GM12892 (cell line): Measurements from ENCODE around the gene B4GALT3.

ENCODE experiments used
- DNase-seq: peaks from one replicate; pipeline ENCODE4 v3.0.0; 2011; ENCODE audit not compliant: insufficient read length
- FAIRE-seq: peaks from 2 replicates; lab custom pipeline; 2011; peaks lifted over from hg19 to GRCh38; lab: Jason Lieb, UNC
- POLR2A ChIP-seq: IDR thresholded peaks from 2 replicates; pipeline ENCODE4 v1.6.1; 2011; ENCODE audit warnings: low read depth, low read length, control low read depth
- POLR2AphosphoS5 ChIP-seq: IDR thresholded peaks from 2 replicates; pipeline ENCODE4 v1.6.1; 2011; ENCODE audit warnings: low read depth, low read length, control low read depth
- TAF1 ChIP-seq: IDR thresholded peaks from 2 replicates; pipeline ENCODE4 v1.6.1; 2011; ENCODE audit warnings: low read depth, mild to moderate bottlenecking, control low read depth, low read length, borderline replicate concordance

The B4GALT3 gene

GRCh38 chr1:161200992-161201835 is 23.9 kb upstream of the B4GALT3 start:
- TF ChIP-seq POLR2AphosphoS5 (no peak), TAF1 (no peak), POLR2A (no peak)
- no peak for DNase-seq
- FAIRE-seq, result no peak

GRCh38 chr1:161200421-161200991 is 23.2 kb upstream of the B4GALT3 start:
- FAIRE-seq (no peak), DNase-seq (no peak)
- no peak for TF ChIP-seq POLR2A
- TF ChIP-seq POLR2AphosphoS5, result no peak
- no peak for TF ChIP-seq TAF1

DNA sequence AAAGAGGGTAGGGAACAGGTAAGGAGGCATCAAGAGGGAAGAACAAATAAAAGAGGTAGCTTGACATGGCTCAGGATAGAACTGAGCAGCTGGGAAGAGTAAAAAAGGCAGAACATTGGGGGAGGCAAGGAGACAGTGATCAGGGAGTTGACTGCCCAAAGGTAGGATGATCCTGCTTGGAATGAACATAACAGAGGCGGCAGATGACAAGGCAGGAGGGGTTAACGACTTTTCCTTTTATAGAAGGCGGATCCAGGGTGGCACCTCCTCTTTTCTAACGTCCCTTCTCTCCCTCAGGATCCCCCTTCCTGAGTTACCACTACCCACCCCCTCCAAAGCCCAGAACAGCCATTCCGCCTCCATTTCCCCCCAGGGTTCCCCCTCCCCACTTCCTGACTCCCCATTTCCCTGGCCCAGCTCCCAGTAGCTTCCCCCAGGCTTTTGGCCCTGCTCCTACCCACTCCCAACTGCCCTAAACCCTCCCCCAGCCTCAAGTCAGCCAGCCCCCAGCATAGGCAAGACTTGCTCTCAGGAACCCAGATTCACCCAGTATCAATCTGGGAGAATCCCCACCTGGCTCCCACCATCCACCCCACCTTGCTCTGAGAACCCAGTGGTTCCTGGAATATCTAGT is 22.3 kb upstream of the B4GALT3 start:
- FAIRE-seq, result no peak
- DNase-seq, result no peak
- TF ChIP-seq POLR2A (no peak), TAF1 (no peak), POLR2AphosphoS5 (no peak)

DNA sequence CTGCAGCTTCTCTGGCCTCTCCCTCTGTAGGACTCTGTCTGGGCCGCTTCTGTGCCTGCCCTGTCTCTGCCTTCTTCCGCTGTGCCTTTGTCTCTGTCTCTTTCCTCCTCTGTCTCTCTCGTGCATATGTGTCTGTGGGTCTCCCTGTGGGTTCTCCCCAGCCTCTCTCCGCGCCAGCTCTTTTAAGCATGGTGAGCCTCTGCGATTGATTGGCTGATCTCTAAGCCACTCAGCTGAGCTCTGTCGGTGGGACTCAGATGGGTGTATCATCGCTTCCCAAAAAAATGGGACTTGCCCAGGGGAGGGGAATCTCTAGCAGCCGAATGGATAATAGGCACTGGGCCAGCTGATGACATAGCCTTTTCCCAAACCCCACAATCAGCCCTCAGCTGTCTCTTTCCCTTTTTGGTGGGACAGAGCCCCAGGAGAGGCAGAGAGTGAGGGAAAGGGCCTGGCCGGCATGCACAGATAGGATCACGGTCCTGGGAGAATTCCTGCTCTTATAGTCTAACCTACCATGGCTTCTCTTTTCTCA is 21.7 kb upstream of the B4GALT3 start, which contains the start of gene ADAMTS4:
Gene ADAMTS4 (minus strand): TSS at position 158 of the 535 bp plus-strand sequence. CDS start 427 bp downstream, outside the sequence.
- DNase-seq (no peak), FAIRE-seq (no peak)
- no peak for TF ChIP-seq POLR2AphosphoS5
- TF ChIP-seq TAF1, result no peak

- DNase-seq (no peak), FAIRE-seq (no peak)
- TF ChIP-seq POLR2A (no peak), POLR2AphosphoS5 (no peak), TAF1 (no peak)
Measured at GRCh38 chr1:161198194-161198896, 21.0 kb upstream of the B4GALT3 start.

DNA sequence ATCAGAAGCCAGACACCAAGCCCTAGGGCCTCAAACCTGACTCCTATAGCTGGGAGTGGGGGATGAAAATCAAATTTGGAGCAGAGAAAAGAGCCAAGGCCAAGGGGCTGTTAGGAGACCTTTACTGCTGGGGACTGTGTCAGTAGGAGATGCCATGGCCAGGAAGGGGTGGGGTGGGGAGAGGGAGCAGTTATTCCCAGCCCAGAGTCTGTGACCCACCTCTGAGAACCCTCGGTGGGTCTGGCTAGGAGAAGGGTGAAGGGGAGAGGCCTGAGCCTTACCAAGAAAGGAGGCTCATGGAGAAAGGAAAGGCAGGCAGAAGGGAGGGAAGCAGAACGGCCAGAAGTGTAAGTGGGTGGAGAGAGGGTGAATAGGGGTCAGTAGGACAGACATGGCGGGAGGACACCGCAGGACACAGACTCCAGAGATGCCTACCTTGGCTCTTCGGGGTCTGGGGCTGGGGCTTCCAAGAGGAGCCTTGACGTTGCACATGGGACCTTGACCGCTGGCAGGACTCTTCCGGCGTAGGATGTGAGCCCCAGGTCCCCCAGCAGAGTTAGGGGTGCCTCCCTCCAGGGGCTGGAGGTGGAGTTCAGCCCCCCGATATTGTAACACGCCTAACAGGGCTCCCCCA is 20.4 kb upstream of the B4GALT3 start:
- FAIRE-seq (no peak), DNase-seq (no peak)

DNA sequence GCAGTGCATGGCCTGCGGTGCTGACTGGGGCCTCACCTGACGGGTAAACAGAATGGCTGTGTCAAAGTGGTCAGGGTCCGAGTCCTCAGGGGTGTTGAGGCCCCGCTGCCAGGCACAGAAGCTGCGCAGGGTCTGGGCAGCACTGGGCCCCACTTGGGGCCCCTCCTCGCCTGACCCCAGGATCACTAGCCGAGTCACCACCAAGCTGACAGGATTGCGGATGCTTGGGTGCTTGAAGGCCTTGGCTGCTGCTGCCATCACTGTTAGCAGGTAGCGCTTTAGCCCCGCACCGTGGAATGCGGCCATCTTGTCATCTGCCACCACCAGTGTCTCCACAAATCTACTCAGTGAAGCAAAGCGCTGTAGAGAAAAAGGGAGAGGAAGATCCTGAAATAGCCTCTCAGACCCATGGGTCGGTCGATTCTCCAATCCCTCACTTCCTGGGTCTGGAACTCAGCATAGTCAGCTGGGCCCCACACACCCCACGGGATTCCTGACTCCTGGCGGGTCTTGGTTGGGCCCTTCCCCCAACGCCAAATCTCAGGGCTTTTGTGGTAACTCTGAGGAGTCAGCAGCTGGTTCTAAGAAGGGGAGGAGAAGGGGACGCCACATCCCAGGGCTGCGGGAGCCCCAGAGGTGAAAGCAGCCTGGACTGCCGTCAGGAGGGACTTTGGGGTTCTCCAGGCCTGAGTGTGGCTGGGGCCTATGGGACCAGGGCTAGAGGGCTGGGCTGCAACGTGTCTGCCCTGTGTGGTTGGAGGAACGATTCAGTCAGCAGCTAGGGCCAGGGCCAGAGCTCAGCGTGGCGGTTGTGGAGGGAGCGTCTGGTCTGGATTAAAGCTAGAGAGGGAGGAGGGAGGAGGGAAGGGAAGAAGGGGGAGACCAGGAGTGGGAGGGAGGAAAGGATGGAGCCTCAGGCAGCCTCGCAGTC is 19.5 kb upstream of the B4GALT3 start:
- FAIRE-seq, result no peak
- DNase-seq, result no peak
- no peak for TF ChIP-seq TAF1
- TF ChIP-seq POLR2A, result no peak
- TF ChIP-seq POLR2AphosphoS5, result no peak

More for the DNA sequence above, 20.4 kb upstream of the B4GALT3 start:
- TF ChIP-seq TAF1 (no peak), POLR2AphosphoS5 (no peak), POLR2A (no peak)

GRCh38 chr1:161196111-161196510 is 18.8 kb upstream of the B4GALT3 start:
- FAIRE-seq (no peak), DNase-seq (no peak)
- no peak for TF ChIP-seq POLR2AphosphoS5
- TF ChIP-seq TAF1, result no peak
- TF ChIP-seq POLR2A, result no peak

DNA sequence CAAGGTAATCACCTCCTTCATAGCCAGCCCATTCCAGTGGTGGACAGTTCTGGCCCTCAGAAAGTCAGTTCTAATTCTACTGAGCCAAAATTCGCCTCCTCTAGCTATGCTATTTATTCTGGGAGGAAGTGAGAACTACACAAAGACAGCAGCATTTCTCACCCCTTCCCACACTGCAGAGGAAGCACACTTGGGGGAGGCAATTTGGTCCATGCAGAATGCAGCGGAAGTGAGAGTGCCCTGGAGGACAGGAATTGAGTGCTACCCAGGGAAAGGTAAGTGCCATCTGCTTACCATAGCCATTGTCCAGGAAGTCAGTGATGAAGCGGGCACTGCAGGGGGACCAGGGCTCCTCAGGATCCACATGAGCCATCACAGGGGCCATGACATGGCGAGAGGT is 17.9 kb upstream of the B4GALT3 start:
- FAIRE-seq, result peak; percentile 70
- DNase-seq, result no peak
- TF ChIP-seq POLR2A, result no peak
- no peak for TF ChIP-seq POLR2AphosphoS5
- TF ChIP-seq TAF1, result no peak
